GM12878 (cell line): Measurements from ENCODE around the gene TSPAN5. TPM values are rescaled to one million over a fixed set of nuclear protein-coding genes. Genes with fewer than 3 reads are reported as not detected.

ENCODE experiments used
- ATAC-seq: fragments of 200-7000 bp; cut with Tn5 transposase; 3 replicates; pipeline ENCODE4 v1.9.1; 2020; ENCODE audit warnings: mild to moderate bottlenecking, moderate library complexity
- BruUV-seq: library from RNA; stranded (reverse); fragments of 400-500 nt; replicated peaks from 2 replicates; lab custom pipeline; 2021; lab: Mats Ljungman, UMichigan
- CTCF ChIA-PET: fragments of 300-600 bp; sonication (Branson Sonifier 250); formaldehyde crosslinking; extraction: SDS; loops from one replicate; lab custom pipeline; 2021; ENCODE audit warnings: inconsistent platforms; lab: Yijun Ruan, JAX
- POLR2A ChIA-PET: fragments of 350-600 bp; formaldehyde crosslinking; extraction: SDS; loops from one replicate; lab custom pipeline; 2021; ENCODE audit warnings: inconsistent platforms; lab: Charles Lee
- RAD21 ChIA-PET: fragments of 300-600 bp; sonication (Branson Sonifier 250); formaldehyde crosslinking; loops from one replicate; lab custom pipeline; 2023; ENCODE audit warnings: antibody characterized with exemption; ENCODE audit not compliant: unreplicated experiment; lab: Charles Lee
- SMC1A ChIA-PET: fragments of 300-600 bp; sonication (Branson Sonifier 250); formaldehyde crosslinking; loops from one replicate; lab custom pipeline; 2023; ENCODE audit not compliant: unreplicated experiment, uncharacterized antibody; lab: Charles Lee
- DNase-seq: peaks from one replicate; pipeline ENCODE4 v3.0.0-alpha.2; 2011; ENCODE audit warnings: low read depth, low spot score
- FAIRE-seq: peaks from 3 replicates; lab custom pipeline; 2011; peaks lifted over from hg19 to GRCh38; lab: Jason Lieb, UNC
- H2AFZ ChIP-seq: 2 replicates; pipeline ENCODE4 v1.6.0; 2011; ENCODE audit warnings: low read depth, low read length, control low read depth; ENCODE audit not compliant: control insufficient read depth
- H3K27ac ChIP-seq: 2 replicates; pipeline ENCODE4 v1.5.1; 2011; ENCODE audit warnings: control low read depth; ENCODE audit not compliant: control insufficient read depth, insufficient read depth
- H3K27me3 ChIP-seq, 2 experiments: replicated peaks in 1 of 2; 2 replicates each; pipeline versions ENCODE4 v1.6.0 to v1.6.1; 2011; ENCODE audit warnings: low read length in 1 of 2; ENCODE audit not compliant: control insufficient read depth in 2 of 2, insufficient read depth in 2 of 2
- H3K36me3 ChIP-seq, 2 experiments: 2 replicates each; pipeline ENCODE4 v1.5.1; 2011; ENCODE audit warnings: low read length in 1 of 2; ENCODE audit not compliant: control insufficient read depth in 2 of 2, insufficient read depth in 2 of 2
- H3K4me1 ChIP-seq: 2 replicates; pipeline ENCODE4 v1.6.1; 2011; ENCODE audit warnings: mild to moderate bottlenecking, low read length, moderate library complexity, mixed read lengths; ENCODE audit not compliant: control insufficient read depth, insufficient read depth
- H3K4me2 ChIP-seq: 2 replicates; pipeline ENCODE4 v1.6.0; 2011; ENCODE audit warnings: control low read depth; ENCODE audit not compliant: control insufficient read depth, insufficient read depth
- H3K4me3 ChIP-seq: fragments of 200-600 bp; sonication (generic); 2 replicates; pipeline ENCODE4 v1.5.1; 2016
- H3K79me2 ChIP-seq: 2 replicates; pipeline ENCODE4 v1.6.0; 2011; ENCODE audit warnings: low read length; ENCODE audit not compliant: control insufficient read depth, insufficient read depth
- H3K9ac ChIP-seq: 2 replicates; pipeline ENCODE4 v1.8.0; 2011; ENCODE audit warnings: low read length, control low read depth, mixed read lengths; ENCODE audit not compliant: control insufficient read depth, insufficient read depth
- H3K9me3 ChIP-seq: replicated peaks from 3 replicates; pipeline ENCODE4 v1.5.1; 2011; ENCODE audit warnings: mild to moderate bottlenecking, low read length; ENCODE audit not compliant: control insufficient read depth, insufficient read depth
- H4K20me1 ChIP-seq: 2 replicates; pipeline ENCODE4 v1.6.0; 2011; ENCODE audit not compliant: control insufficient read depth, insufficient read depth
- BHLHE40 ChIP-seq, 2 experiments: fragments of 450-650 bp in 1 of 2; IDR thresholded peaks; 2 replicates each; pipeline ENCODE4 v1.6.1; 2011 to 2017; ENCODE audit warnings: low read depth in 2 of 2, borderline replicate concordance in 1 of 2, improper control_type of control experiment in 1 of 2, low read length in 1 of 2, mild to moderate bottlenecking in 1 of 2
- E2F8 ChIP-seq: fragments of 450-650 bp; IDR thresholded peaks from 2 replicates; pipeline ENCODE4 v1.6.1; 2018; ENCODE audit warnings: mild to moderate bottlenecking, low read depth, moderate library complexity; ENCODE audit not compliant: partially characterized antibody
- RAD21 ChIP-seq: IDR thresholded peaks from 2 replicates; pipeline ENCODE4 v1.6.1; 2011; ENCODE audit warnings: mild to moderate bottlenecking, low read depth, low read length, moderate library complexity; ENCODE audit not compliant: insufficient read depth
- SKIL ChIP-seq: fragments of 450-650 bp; IDR thresholded peaks from 2 replicates; pipeline ENCODE4 v1.6.1; 2017; ENCODE audit warnings: mild to moderate bottlenecking, low read depth, inconsistent platforms; ENCODE audit not compliant: poor library complexity, severe bottlenecking
- STAT3 ChIP-seq: IDR thresholded peaks from 2 replicates; pipeline ENCODE4 v1.6.1; 2011; ENCODE audit warnings: low read depth, low read length, improper control_type of control experiment
- ZBTB33 ChIP-seq: fragments of 450-650 bp; IDR thresholded peaks from 2 replicates; pipeline ENCODE4 v1.6.1; 2017; ENCODE audit warnings: mild to moderate bottlenecking
- WGBS: methylation state at CpG from one replicate; pipeline ENCODE4 v1.1.6; 2016; ENCODE audit warnings: low lambda C conversion rate; ENCODE audit not compliant: insufficient replicate concordance, insufficient coverage; ENCODE audit errors: missing lambda C conversion rate; 5-methylcytosine and 5-hydroxymethylcytosine counted together
- in situ Hi-C: fragments of 300-500 bp; cut with MboI; formaldehyde crosslinking; loops from 9 replicates; pipeline ENCODE4 v1.14.3; 2018; ENCODE audit warnings: mixed read lengths
- intact Hi-C: fragments of 100-400 bp; cut with micrococcal nuclease; formaldehyde crosslinking; loops from one replicate; pipeline ENCODE4 v1.14.2; 2022; ENCODE audit not compliant: unreplicated experiment
- polyA plus RNA-seq, 11 experiments: library from polyadenylated mRNA; depleted of rRNA in 4 of 11; unstranded in 6 of 11; stranded (reverse) in 5 of 11; fragments of >200 nt; fragmentation: Nextera tagmentation in 4 of 11; fragmentation: Illumina TruSeq in 1 of 11; extraction: Ambion mirVana in 4 of 11; extraction: Trizol in 1 of 11; gene quantifications; 1 replicate in 1 of 11; 2 replicates in 10 of 11; pipeline versions ENCODE4 v1.2.1 to v1.2.3, GENCODE V29; 2011 to 2016; ENCODE audit warnings: inconsistent platforms in 2 of 11, missing spikeins in 2 of 11, low read depth in 1 of 11
- total RNA-seq, 4 experiments: library from RNA; depleted of rRNA in 3 of 4; stranded (reverse); fragments of >200 nt in 3 of 4; fragmentation: Illumina TruSeq in 1 of 4; extraction: Trizol in 1 of 4; gene quantifications; 2 replicates each; pipeline versions ENCODE4 v1.2.1 to v1.2.3, GENCODE V29; 2013 to 2021

The TSPAN5 gene
- total and polyA plus RNA-seq, 10 of the 15 experiments (the other 5 are each of a cell fraction or from before 2014, with no cell fraction given), result 0.09 to 8.2 (median 0.27) TPM

- H3K4me2 ChIP-seq, result no peak overlapping the region
- FAIRE-seq (no peak), DNase-seq (no peak)
- ChIA-PET POLR2A (no interaction called here), RAD21 (no interaction called here), SMC1A (interaction anchor here (1.0 kb wide), 1 partner anchor 32 kb away, joined by 3 read pairs; no protein-coding TSS in a partner anchor), CTCF (no interaction called here)
- no peak overlapping the region for H3K27ac ChIP-seq
- no peak overlapping the region for H3K4me3 ChIP-seq
- BruUV-seq, result no TSS peak
- no peaks in the 10 kb centered on the region for H4K20me1 ChIP-seq
- no peaks in the 10 kb centered on the region for H3K36me3 ChIP-seq
- 61% methylated on average over 6 of the region's 6 CpGs for WGBS
- H3K79me2 ChIP-seq, result no peaks in the 10 kb centered on the region
- TF ChIP-seq RAD21, result no peak
- no peak for TF ChIP-seq STAT3
- TF ChIP-seq E2F8, result no peak
- TF ChIP-seq SKIL, result no peak
- no peak for TF ChIP-seq ZBTB33
- TF ChIP-seq BHLHE40 (IDR thresholded peaks at IDR 0.05; ENCODE audit: borderline replicate concordance in 1 of 2, low read depth in 2 of 2, low read length in 1 of 2), result no peak
- TF ChIP-seq, all 136 proteins: peak for 0
- H3K9me3 ChIP-seq, result no peaks in the 10 kb centered on the region
- ATAC-seq, result no peak
- H3K4me1 ChIP-seq, result no peaks in the 10 kb centered on the region
- in situ Hi-C loops (no loop called here), intact Hi-C loops (no loop called here)
- H3K27me3 ChIP-seq, result peaks cover 0 to 5% of the 10 kb centered on the region in 2 experiments; a peak in 2 of 4 replicates
- no peak overlapping the region for H3K9ac ChIP-seq
- no peak overlapping the region for H2AFZ ChIP-seq
Observed at GRCh38 chr4:98586962-98587354, 71.5 kb downstream of the TSPAN5 start.
